ENCODE results near the gene VASH1.

Gene VASH1

DNA sequence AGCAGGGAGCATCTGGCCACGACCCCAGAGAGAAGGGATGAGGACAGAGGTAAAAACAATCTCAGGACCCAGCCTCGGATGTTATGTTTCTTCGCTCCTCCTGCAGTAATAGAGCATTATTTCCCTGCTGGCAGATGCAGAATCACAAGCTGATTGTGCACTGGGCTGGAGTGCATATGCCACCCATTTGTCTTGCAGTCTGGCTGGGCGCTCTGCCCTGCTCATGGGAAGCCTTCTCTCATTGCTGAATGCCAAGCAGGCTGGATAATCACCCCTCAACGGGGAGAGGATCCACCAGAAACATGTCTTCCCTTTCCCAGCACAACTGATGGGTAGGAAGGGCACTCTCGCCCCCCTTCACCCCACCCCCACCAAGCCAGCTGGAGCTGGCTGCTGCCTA is 8.5 kb upstream of the VASH1 start:
- DNase-seq = no peak

DNA sequence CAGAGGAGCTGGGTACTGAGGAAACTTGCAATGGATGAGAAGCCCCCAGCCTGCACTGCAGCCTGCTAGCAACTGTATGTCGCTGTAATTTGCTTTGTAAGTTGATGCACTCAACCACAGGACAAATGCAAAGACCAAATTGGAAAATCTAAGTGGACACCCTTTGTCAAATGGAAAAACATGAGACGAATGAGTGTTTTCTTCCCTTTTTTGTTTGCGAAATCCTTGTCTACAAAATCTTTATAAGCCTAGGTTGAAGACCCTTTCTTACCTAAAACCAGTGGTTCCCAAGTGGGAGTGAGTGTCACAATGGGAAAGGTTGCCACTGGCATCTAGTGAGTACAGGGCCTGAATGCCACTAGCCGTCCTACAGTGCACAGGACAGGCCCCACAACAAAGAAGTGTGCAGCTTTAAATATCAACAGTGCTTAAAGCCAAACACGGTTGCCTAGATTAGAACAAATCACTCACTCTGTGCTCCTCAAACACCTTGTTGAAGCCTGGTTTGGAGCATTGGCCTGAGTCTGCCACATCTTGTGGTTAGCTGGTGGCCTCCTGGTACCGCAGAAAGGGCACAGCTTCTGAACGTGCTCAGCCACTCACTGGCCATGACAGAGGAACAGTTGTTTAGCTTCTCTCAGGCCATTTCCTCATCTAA is 7.6 kb upstream of the VASH1 start:
- no peak for DNase-seq

- DNase-seq = no peak
These were observed 6.7 kb upstream of the VASH1 start for GRCh38 chr14:76754586-76754985.

GRCh38 chr14:76755610-76756370 is 5.5 kb upstream of the VASH1 start:
- no peak for DNase-seq

DNA sequence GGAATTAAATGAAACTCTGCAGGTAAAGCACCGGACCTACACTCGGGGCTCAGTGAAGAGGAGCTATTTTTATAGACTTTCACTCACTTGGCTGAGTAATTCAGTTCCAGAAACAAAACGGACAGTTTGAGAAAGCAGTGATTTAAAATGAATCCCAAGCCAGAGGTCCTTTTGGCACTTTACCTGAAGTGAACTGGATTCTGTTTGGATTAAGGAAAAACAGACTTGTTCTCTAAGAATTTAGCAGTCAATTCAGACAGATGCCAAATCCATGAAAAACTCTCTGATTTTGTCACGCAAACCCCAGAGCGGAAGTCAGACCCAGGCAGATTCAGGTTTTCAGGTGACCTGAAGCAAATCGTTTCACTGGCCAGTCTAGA is 4.9 kb upstream of the VASH1 start:
- no peak for DNase-seq

DNA sequence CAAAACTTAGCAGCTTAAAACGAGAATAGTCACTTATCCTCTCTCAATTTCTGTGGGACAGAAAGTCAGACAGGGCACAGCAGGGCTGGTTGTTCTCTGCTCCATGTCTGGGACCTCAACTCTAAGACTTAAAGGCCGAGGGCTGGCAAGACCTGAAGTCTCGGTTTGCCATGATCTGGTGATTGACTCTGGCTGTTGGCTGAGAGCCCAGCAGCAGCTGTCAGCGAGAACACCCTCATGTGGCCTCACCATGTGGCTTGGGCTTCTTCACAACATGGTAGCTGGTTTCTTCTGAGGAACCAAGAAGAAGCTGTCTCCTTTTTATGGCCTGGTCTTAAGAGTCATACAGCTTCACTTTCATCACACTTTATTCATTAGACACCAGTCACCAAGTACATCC is 1.7 kb upstream of the VASH1 start:
- no peak for DNase-seq

- DNase-seq = no peak
These were observed 735 bp upstream of the VASH1 start for GRCh38 chr14:76760331-76761135.

GRCh38 chr14:76761960-76762410 is 717 bp downstream of the VASH1 start:
- peak; percentile 73 for DNase-seq

DNA sequence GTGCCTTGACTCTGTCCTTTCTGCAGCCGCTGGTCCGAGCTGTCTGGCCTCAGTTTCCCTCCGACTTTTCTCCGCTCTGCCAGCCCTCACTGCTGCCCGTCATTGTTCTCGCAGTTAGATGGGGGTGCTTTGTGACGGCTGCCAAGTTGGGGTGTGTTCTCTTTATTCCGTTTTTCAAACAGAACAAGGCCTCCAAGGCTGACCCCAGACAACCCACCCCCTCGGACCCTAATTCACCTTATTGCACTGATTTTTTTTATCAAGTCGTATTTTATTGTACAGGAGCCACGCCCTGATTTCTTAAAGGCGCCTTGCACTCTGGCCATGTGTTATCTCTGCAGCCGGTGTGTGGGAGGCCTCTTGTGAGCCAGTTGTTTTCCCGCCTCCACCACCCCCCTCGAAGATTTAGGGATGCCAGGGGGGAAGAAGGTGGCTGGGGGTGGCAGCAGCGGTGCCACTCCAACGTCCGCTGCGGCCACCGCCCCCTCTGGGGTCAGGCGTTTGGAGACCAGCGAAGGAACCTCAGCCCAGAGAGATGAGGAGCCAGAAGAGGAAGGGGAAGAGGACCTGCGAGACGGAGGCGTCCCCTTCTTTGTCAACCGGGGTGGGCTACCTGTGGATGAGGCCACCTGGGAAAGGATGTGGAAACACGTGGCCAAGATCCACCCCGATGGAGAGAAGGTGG is 1.3 kb downstream of the VASH1 start:
- DNase-seq = peak; percentile 60

GRCh38 chr14:76763096-76764041 is 2.1 kb downstream of the VASH1 start:
- peak; percentile 57 for DNase-seq

DNA sequence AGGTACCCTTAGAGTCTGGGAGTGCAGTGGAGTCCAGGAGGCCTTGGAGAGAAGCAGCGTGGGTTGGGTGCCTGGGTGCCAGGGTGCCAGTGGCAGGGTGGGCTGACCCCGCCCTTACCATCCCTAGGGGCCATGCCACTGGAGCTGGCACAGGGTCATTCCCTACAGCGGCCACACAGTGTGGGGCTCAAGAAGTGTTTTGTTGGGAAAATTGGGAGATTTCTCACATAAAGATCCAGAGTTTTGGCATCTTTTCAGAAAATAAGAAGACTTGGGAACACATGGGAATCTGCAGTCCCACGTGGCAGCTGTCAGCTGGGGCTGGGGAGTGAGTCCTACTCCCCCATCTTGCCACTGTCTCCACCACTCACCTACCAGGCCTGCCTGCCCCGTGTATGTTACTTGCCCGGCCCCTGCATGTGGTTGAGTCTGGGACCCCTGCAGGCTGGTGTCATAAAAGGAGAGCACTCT is 4.2 kb downstream of the VASH1 start:
- no peak for DNase-seq

GRCh38 chr14:76767681-76768656 is 6.7 kb downstream of the VASH1 start:
- DNase-seq = peak; percentile 92

DNA sequence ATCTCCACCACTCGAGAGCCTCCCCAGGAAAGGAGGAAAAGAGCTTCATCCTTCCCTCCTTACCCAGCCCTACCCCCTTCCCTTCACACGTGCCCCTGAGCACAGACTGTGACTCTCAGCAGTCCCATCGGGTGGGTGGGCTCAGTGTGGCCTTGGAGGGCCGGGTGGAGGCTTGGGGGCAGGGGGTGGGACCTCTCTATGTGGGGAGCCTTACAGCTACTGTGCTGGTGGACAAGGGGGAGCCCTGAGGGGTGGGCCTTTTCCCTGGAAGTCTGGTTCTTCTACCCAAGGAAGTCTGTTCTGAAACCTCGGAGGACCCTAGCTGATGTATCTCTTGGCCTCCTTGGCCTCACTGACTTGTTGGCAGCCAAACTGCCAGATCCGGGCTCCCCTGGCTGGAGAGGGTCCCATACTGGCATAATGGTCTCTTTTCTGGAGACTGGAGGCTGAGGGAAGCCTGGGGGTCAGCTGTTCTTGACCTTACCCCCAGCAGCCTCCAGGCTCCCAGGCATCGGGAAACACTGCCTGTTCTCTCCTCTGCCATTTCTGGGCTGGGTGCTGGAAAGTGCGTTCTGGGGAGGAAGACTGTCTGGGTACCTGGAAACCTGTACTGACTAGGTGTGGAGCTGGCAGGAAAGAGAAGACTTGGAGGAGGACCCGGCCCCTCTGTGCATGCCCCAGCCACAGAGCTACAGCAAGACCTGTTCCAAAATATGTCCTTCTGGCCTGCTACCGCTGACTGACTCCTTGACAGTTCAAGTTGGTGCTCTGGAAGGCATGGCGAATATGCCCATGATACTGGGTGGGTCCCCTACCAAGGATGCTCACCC is 7.6 kb downstream of the VASH1 start:
- no peak for DNase-seq

GRCh38 chr14:76769636-76770292 is 8.5 kb downstream of the VASH1 start:
- no peak for DNase-seq

DNA sequence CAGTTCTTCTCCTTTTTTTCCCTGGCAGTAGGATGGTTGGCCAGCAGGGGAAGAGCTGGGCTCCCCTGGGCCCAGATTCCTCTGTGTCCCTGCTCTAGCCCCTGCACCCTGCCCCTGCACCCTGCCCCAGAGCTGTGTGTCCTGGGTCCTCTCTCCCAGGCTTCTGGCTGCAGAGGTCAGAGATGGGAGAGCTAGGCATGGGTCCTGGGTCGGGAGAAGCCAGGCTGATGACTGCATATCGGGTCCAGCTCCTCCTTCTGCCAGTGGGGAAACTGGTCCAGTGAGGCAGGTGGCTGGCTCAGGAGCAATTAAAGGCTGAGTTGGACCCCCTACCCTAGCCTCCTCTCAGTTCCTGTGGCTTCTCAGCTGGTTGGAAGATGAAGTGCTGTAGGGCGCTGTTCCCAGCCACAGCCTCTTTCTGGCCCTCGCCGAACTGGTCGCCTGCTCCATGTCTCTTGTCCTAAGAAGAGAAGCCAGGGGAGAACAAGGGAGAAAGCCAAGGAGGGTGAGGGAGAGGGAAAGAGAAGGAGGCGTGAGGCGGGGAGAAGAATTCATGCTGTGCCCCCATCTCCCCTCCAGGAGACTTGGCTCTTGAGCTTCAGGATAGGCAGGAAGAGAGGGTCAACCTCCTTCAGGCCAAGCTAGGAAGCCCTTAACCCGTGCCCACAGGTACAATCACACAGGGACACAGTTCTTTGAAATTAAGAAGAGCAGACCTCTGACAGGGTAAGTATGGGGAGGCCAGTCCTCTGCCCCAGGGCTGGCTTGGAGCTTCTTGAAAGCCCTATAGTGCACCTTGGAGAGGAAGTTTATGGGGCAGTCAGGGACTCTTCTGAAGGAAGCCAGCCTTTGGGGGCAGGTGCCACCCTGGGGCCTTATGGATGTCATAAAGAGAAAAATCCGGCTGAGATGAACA is 9.5 kb downstream of the VASH1 start:
- DNase-seq = no peak

- DNase-seq = no peak
These were observed 10.2 kb downstream of the VASH1 start for GRCh38 chr14:76771437-76771980.
